Nucleus accumbens (tissue), 56 donors: ENCODE results near the gene CAPZB.

ENCODE experiments used
- DNase-seq, 56 donors: peaks; one replicate each; lab custom pipeline; 2025; lab: John Stamatoyannopoulos, UW

CAPZB gene

DNA sequence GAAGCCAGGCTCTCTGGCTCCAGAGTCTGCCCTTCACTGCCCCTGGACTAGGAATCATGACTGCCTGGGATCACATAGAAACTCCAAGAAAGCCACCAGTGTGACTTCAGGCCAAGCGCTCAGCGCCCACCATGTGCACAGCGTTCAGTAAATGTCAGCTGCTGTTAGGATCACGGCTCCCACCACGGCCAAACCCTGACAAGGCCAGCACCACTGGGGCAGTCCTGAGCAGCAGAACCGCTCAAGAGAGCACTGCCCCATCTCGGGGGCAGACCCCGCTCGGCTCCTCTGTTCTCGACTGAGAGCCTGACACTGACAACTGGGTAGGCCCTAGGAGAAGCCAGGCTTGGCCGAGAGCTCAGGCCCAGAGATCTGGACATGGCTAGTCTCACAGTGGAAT, 10.0 kb downstream of the CAPZB start:
- DNase-seq: no peak

GRCh38 chr1:19472174-19472573, 13.2 kb downstream of the CAPZB start:
- no peak for DNase-seq

DNA sequence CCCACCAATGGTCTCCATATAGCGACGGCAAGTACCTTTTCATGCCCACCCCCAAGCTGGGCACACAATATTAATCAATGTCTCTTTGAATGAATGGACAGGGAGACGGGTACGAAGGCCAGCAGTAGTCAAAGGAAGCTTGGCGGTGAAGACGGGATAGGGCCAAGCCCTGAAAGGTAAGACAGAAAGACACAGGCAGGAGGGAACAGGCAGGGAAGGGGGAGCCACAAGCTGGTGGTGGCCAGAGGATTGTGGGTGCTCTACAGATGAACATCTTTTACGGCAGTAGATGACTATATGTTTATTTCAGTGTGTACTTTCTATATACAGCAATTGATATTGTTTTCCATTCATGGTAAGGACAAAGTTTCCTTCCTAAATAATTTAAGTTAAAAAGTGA, 16.3 kb downstream of the CAPZB start:
- DNase-seq: no peak

- DNase-seq: peak in 1 of 56 donors; percentile 24
Observed at GRCh38 chr1:19468397-19468956, 16.9 kb downstream of the CAPZB start.

DNA sequence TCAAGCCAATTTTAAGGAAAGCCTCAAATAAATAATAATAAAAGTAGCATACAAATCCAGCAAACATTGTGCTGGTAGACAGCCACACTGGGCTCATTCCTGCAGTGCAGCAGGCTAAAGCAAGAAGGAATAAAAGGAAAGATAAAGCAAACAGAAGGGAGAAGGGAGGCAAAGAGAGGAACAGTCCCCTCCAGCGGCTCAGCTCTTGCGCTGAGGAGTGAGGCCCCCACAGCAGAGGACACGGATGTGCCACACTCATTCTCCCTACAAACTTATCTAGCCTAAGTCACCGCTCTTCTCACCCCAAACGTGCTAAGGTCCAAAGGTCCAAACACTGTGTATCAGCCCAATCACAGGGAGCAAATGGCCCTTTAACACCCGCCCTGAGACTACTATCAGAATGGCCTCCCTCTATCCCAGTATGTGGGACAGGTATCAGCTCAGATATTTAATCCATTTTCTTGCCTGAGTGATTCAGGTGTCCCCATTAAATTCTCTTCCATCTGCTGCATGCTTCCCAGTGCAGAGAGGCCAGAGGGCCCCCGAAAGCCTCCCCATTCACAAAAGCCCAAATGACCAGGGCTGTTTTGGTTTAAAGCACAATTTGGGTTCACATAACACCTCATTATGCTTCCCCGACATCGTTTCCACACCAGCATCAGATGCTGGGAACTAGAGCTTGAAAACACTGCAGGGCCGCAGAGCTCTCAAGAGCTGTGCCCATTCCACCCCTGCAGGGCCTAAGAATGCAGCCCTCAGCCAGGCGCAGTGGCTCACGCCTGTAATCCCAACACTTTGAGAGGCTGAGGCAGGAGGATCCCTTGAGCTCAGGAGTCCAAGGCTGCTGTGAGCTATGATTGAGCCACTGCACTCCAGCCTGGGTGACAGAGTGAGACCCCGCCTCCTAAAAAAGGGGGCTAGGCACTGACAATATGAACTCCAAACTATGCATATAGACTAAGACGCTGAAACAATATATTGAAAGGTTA, 17.8 kb downstream of the CAPZB start:
- DNase-seq: no peak

DNA sequence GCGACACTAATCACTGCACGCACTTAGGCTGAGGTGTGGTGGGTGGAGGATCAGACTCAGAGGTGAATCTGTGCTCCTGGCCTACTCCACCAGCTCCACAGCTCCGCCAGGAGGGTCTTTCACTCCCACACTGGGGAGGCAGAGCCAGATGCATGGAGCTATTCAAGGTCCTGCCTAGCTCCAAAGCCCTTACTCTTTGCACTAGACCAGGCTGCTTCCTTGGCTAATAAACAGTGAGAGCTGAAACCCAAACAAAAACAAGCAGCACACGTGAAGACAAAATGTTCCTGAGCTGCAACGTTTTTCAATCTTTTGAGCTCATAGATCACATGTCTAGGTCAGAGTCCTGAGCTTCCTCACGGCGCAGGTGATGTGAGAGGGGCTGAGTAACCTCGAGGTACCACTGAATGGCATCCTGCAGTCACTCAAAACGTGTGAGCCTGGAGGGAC, 19.2 kb downstream of the CAPZB start:
- DNase-seq: no peak

DNA sequence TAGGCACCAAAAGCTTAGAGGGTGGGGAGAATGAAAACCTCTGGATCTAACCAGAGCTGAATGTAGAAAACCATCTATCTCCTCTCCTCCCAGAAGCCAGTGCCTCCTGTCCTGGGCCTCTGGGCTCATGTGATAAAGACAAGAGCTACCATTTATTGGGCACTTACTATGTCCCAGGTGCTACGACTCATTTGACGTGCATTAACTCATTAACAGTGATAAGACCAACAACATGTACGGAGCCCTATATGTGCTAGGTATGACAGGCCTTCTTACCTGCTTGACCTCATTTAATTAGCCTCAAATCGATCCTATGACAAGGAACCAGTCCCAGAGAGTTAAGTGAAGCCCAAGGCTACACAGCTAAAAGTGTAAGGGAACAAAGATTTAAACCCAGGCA, 19.7 kb downstream of the CAPZB start:
- DNase-seq: no peak

DNA sequence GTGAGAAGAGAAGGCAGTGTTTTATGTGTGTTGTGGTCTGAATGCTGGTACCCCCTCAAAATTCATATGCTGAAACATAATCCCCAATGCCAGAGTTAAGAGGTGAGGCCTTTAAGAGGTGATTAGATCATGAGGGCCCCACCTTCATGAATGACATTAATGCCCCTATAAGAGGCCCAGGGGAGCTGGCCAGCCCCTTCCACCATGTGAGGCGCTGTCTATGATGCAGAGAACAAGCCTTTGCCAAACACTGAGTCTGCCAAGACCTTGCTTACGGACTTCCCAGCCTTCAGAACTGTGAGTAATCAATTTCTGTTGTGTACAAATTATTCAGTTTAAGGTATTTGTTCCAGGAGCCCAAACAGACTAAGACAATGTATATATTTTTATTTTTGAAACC, 20.2 kb downstream of the CAPZB start:
- no peak for DNase-seq

GRCh38 chr1:19464696-19465095, 20.6 kb downstream of the CAPZB start:
- DNase-seq: no peak

DNA sequence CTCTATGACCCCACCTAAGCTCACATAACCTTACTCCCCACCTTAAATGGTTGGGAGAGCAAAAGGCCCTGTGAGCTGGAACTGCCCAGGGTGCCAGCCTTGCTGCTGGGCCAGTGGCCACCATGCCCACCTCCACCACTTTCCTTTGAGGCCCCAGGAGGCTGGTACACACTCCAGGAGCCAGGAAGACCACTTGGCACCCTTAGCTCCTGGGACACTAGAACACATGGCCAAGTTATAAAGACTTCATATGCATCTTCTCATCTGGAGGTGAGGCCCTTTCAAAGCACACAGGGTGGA, 21.9 kb downstream of the CAPZB start:
- no peak for DNase-seq

GRCh38 chr1:19462781-19463503, 22.4 kb downstream of the CAPZB start:
- DNase-seq: no peak

- DNase-seq: no peak
Observed at GRCh38 chr1:19461220-19461554, 24.2 kb downstream of the CAPZB start.

GRCh38 chr1:19460535-19461219, 24.7 kb downstream of the CAPZB start:
- peak in 2 of 56 donors; percentile 26 to 30 for DNase-seq

DNA sequence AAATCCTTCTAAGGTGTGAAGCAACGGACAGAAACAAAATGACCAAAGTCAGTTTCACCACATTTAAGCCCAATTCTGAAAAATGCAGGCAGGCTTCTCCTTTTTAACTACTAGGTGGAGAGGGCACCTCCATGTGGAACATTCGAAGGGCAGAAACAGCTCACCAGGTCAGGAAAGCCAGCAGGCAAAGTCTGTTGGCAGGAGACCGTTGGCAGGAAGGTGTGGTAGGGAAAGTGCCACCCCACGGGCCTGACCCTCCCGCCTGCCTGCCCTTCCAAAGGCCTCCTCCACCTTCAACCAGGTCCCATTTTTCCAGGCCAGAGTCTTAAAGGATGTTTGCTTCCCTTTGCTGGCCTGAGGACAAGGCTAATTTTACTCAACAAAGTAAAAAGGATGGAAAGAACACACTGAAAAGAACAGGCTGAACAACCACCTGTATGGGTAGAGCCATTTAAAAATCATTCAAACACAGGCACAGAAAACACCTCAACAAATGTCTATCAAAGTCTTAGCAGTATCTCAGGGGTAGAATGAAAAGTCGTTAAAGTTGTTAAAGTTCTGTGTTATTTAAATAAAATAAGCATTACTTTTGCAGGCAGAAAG, 26.4 kb downstream of the CAPZB start:
- no peak for DNase-seq

GRCh38 chr1:19457607-19458006, 27.7 kb downstream of the CAPZB start:
- no peak for DNase-seq

GRCh38 chr1:19456968-19457441, 28.3 kb downstream of the CAPZB start:
- DNase-seq: no peak

- DNase-seq: no peak
Observed at GRCh38 chr1:19455353-19455752, 30.0 kb downstream of the CAPZB start.

DNA sequence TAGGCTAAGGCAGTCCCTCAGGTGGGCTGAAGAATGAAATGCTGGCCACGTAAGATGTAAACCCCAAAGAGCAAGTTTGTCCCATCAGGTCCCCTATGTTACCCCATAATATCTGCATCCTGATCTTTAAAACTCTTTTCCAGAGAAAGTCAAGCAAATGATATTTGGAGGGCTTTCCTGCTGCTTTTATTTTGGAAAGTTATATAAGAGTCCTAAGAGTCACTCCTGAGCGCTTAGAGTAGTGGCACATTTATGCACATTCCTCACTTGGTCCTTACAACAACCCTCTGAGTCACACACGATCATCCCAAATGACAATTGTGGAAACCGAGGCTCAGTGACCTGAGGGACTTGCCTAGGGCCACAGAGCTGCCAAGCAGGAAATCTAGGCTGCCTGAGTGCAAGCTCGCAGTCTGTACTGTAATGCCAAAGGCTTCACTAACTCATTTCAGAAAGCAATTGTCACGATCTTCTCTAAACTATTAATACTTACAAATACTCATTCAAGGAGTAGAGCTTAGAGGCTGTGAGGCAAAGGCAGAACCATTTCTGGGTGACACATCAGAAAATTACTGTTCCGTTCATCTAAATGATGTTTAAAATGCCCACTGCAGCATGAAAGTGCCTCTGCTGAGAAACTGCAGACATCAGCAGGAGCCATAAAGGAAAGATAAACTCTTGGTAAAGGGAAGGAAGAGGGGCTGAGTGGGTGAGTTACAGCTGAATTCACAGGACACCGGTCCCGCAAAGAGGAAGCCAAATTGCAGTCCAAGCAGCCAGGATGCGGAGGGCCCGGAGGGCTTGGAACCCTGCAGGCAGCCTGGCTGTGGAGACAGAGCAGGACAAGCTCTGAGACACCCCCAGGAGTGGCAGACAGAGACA, 30.8 kb downstream of the CAPZB start:
- peak in 7 of 56 donors; percentile 14 to 33 (median 20) for DNase-seq

GRCh38 chr1:19453741-19454201, 31.6 kb downstream of the CAPZB start:
- peak in 12 of 56 donors; percentile 17 to 53 (median 30) for DNase-seq
